Cardiac fibroblast (primary cell): Measurements from ENCODE around the gene TFEB.

Experiments
- DNase-seq, 2 donors: peaks; one replicate each; pipeline versions ENCODE4 v3.0.0 to v3.0.0-alpha.2; 2010; ENCODE audit warnings: low read depth in 2 of 2
- H3K4me3 ChIP-seq, 2 donors: replicated peaks in 1 of 2; 1 replicate in 1 of 2; 2 replicates in 1 of 2; pipeline ENCODE4 v1.5.1; 2011; ENCODE audit warnings: low read depth in 2 of 2, low read length in 2 of 2, mild to moderate bottlenecking in 2 of 2, moderate library complexity in 1 of 2
- CTCF ChIP-seq: IDR thresholded peaks from one replicate; pipeline ENCODE4 v1.5.1; 2011; ENCODE audit warnings: low read depth, mild to moderate bottlenecking, low read length, inconsistent platforms

The TFEB gene

DNA sequence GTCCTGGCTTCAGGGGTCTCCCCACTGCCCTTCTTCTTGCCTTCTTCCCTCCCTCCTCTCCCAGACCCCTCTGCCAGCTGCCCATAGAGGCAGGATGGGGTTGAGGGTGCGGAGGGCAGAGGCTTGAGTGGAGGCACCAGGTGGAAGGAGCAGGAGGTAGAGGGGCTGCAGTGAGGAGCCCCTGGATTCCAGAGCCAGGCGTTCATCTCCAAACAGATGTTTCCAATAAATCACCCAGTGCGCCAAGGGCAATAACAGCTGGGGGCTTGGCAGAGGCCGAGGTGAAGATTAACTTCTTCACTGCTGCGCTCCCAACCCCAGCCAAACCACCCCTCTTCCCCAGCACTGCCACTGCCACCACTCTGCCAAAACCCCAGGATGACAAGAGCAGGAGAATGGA, 86.5 kb downstream of the TFEB start:
- TF ChIP-seq CTCF: no peak
- H3K4me3 ChIP-seq: no peak overlapping the region
- DNase-seq: no peak

DNA sequence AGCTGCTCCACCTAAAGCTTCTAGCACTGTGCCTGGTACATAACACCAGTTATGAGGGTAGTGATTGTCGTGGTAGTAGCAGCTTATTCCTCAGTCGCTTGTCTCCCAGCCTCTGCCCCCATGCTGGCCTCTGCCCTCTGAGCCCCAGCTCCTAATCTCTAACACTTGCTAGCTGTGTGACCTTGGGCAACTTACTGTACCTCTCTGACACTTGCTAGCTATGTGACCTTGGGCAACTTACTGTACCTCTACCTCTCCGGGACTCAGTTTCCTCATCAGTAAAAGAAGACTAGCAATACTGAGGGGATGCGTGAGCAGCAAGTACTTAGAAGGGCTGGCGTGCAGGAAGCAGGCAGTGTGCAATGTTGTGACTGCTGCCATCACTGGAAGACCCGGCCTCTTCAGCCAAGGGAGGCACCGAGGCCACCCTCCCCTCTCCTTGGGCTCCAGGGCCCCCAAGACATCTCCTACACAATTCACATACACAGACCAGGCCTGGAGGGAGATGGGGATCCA, 87.3 kb downstream of the TFEB start:
- no peak for TF ChIP-seq CTCF
- H3K4me3 ChIP-seq: no peak overlapping the region
- no peak for DNase-seq

DNA sequence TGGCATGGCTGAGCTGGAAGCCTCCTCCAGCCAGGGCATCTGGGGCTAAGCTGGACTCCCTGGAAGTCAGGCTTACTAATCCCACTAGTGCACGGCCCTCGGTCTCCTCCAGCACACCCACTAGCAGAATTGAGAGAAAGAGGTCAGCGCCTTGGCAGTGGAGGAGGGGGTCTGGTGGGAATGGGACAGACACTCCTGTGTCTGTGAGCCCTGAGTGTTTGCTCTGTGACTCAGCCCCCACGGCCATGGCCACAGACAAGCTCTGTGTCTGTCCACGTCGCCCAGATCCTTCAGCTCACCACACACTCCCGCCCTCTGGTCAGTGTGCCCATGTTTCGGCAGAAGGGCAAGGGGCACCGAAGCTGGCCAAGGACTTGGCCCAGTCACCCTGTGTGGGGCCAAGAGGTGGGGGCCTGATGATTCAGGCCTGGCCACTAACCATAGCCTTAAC, 88.3 kb downstream of the TFEB start:
- no peak for TF ChIP-seq CTCF
- no peak for DNase-seq

DNA sequence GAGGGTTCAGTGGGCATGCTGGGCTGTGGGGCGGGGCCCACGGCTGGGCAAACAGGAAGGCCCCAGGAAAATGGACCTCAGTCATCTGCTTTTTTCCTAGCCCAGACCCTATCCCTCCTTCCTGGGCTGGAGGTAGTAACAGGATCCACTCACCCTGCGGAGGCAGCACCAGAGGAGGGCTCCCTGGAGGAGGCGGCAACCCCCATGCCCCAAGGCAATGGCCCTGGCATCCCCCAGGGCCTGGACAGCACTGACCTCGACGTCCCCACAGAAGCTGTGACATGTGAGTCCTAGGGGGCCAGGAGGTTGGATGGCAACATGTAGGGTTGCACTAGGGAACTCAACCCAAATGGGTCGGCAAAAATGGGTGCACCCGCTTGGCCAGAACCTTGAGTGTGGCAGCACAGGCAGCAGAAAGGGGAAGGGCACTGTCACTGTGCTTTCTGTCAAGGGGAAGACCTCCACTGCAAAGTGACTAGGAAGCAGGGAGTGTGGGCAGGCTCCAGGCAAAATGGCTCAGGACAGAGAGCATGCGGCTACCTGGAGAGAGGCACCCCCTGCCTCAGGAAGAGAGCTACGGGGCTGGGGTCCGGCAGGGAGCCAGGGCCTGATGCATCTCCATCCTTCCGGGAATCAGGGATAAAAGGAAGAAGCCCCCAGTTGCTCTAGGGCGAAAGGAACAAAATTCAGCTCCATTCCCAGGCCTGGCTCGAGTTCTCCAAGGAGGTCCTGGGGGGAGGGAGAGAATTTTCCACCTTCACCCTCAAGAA, 89.2 kb downstream of the TFEB start:
- no peak overlapping the region for H3K4me3 ChIP-seq
- DNase-seq: no peak
- TF ChIP-seq CTCF: no peak

More for the DNA sequence above, 88.3 kb downstream of the TFEB start:
- no peak overlapping the region for H3K4me3 ChIP-seq

DNA sequence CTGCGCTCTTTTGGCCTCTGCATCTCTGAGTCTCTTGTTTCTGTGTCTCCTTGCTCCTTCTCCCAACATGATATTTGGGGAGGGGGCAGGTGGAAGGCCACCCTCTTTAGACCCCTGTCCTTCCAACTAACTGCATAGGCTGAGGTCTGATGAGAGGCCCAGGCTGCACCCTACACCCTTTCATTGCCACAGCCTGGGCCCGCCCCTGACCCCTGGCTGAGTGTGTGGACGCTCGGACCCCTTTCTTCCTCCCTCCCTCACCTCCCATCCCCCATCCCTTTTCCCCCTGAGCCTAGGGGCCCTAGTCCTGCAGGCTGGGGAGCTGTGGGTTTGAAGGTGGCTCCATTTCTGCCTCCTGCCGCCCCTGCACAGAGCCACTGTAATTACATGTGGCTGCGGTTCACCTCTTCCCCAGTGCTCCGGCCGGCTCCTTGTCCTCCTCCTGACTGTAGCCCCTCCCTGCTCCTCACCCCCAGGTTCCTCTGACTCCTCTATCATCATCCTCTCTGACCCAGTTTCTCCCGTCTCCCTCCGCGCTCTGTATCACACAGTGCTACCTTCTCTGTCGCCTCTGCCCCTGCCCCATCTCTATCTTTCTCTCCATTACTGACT, 90.3 kb downstream of the TFEB start:
- no peak for TF ChIP-seq CTCF
- no peak for DNase-seq
- H3K4me3 ChIP-seq: no peak overlapping the region

DNA sequence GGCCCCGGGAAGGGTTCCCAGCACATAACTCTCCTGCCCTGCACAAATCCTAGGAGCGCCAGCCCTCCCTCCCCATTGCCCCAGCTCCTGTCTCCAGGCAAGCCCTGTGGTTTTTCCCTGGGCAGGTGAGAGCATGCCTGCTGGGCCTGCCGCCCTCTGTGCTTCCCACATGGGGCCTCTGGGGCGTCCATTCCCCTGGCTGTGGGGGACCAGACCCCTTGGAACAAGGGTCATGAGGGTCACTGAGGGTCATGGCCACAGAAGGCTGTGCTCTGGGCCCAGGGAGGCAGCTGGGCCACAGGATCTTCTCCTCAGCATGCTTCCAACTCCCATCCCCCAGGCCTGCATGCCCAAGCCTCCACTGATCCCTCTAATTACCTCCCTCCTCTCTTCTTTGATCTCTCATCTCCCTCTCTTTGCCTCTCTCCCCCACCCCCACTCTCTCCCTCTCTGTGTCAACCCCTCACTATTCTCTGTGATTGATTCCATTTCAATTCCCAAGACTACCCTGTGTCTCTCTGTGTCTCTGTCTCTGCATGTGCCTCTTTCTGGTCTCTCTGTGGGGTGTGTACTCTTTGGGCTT, 91.0 kb downstream of the TFEB start:
- no peak for DNase-seq
- no peak for TF ChIP-seq CTCF

More for the DNA sequence above, 91.0 kb downstream of the TFEB start:
- no peak overlapping the region for H3K4me3 ChIP-seq
